HG03103 (cell line): ENCODE data around the gene SLC17A9.
A peak's percentile ranks its signal among the peaks of the same experiment; 100 is the strongest.

Experiments used
- ATAC-seq: cut with Tn5 transposase; IDR thresholded peaks from one replicate; pipeline ENCODE4 v1.9.1; 2021; ENCODE audit warnings: low read depth; ENCODE audit not compliant: unreplicated experiment

Gene SLC17A9

GRCh38 chr20:62997417-62998035 lies 45.0 kb downstream of the SLC17A9 start:
- ATAC-seq: no peak

DNA sequence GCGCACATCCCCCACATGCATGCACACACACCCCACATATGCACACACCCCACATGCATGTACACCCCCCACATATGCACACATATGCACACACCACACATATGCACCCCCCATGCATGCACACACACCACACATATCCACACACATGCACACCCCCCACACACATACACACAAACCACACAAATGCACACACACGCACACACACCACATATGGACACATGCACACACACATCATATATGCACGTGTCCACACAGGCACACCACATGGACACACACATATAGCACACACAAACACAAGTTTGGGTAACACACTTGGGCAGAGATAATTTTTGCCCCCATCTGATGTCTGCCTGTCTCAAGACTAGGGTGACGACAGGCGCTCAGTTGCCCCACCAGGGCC lies 45.9 kb downstream of the SLC17A9 start:
- no peak for ATAC-seq

DNA sequence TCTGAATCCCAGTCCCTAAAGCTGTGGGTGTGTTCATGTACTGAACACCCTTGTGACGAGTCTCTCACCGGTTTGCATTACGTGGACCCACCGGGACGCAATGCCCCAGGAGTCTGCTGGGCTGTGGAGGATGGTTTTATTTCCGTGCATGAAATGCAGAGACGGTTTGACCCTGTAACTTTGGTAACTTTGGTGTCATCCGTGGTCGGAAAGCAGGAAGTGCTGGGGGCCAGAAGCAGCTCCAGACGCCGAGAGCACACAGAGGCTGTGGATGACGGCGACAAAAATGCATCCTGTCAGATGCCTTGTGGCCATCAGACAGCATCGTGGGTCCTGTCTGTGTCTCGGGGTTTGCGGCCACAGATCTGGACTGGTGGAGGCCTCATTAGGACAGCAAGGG lies 47.1 kb downstream of the SLC17A9 start:
- ATAC-seq: no peak

DNA sequence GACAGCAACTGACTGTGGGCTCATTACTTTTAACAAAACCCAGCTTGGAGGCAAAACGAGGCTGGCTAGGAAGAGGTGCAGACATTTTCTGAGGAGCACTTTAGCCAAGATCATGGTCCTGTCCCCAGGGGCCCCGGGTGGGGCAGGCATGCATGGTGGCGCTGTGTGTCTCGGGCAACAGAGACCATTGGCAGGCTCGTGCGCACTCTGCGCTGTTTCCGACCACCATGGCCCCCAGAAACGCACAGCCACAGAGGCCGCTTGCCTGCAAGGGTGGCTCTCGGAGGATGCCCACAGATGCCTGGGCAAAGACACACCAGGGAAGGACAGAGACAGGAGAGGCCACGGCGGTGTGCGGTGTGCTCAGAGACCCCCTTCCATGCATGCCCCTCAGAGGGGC lies 47.5 kb downstream of the SLC17A9 start:
- no peak for ATAC-seq

DNA sequence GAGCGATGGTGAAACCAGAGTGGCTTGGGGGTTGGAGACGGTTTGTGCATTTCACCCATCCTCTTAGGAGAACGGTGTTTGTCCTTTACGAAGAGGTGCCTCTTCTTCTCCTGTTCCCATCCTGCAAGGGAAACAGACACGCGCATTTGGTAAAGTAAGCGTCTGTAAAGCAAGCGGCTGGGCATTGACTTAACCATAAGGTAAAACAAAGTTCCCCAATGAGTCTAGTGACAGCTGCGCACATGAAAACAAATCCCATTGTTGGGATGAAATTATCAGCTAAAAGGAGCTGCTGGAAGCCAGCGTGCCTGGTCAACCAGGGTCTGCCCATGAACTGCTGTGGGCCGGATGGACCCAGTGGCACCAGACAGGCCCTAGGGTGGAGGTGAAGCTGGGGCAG lies 48.4 kb downstream of the SLC17A9 start:
- no peak for ATAC-seq

GRCh38 chr20:63002511-63002910 lies 50.0 kb downstream of the SLC17A9 start:
- ATAC-seq: no peak

GRCh38 chr20:63003546-63003945 lies 51.0 kb downstream of the SLC17A9 start:
- ATAC-seq: no peak

DNA sequence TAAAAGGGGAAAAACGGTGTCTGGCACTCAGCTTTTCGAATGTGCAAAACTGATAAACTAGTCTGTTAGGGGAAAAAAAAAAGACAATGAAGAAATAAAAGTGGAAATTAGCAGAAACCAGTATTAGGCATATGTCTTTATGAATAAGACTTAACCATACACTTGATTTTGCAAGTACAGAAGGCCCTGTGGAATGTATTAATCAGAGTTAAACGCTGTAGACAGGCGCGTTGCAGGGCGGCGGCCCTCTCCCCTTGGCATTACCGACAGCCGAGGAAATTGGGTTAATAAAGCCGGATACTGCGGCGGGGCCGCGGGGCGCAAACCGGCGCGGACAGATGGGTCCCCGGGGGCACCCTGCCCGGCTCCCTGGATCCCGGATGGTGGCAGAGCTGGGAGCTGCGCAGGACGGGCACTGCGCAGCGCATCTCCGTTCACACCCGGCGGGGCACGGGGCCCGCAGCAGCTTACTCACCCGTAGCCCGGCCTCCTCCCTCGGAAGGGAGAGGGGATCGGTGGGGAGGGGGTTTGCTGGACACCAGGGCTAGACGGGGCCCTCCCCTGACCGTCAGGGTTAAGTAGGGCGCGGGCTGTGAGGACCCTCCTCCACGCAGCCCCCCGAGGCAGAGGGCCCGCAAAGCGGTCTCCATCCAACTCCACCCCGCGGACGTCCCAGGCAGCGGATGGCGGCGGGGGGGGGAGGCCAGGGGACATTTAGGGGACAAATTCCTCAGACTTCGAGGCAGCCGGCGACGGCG lies 52.3 kb downstream of the SLC17A9 start:
- ATAC-seq: no peak

DNA sequence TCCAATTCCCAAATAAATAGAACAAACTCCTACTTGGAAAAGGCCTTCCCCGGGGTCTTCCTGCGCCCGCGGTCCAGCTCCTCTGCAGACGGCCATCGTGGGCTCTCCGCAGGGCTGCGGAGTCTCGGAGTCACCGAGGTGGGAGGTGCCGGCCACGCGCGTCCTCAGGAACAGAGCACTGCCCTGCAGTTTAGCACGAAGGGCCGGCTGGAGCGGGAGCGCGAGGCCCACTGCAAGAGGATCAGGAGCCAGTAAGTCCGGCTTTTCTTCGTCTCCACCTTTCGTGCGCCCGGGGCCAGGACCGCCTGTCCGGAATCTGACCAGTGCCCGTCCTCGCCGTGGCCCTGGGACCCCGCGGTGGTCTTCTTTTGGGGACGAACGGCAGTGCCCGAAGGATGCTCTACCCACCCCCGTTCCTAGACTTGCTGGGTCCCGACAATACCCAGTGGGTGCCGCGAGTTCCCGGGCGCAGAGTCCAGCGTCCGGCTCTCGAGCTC lies 52.9 kb downstream of the SLC17A9 start:
- no peak for ATAC-seq

- no peak for ATAC-seq
These were observed 53.5 kb downstream of the SLC17A9 start for GRCh38 chr20:63005862-63006539.

DNA sequence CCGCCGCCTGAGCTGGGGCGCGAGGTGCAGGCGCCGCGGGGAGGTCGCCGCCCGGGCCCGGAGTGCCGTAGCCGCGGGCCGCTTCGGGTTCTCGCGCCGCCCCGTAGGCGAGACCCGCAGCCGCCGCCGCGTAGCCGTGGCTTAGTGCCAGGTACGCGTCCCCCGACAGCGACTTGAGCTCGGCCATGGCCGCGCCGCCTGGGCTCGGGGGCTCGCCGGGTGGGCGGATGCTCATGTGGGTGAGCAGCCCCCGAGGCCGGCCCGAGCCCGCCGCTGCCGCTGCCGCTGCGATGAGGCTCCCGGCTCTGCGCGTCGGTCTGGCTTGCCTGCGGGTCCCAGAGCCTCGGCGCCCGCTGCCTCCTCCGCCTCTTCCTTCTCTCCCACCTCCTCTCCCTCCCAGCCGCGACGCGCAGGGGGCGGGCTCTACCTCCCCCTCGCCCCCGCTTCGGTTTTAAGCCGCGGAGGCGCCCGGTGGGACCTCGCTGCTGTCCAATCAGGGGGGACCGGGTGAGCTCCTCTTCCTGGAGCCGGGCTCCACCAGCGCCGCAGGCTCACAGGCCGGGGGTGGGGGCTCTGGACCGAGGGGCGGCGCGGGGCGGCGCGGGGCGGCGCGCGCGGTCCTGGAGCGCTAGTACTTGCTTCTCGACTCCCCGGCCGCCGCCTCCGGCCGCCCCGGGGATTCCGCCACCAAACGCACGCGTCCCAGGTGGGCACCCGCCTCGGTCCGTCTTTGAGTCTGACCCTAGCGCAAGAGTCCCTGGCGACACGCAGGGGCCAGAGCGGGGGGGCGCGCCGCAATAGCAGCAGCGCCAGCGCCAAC lies 54.2 kb downstream of the SLC17A9 start, which contains the start of gene BHLHE23:
TSS of gene BHLHE23 (minus strand) at position 425 of the 820 bp plus-strand sequence. CDS start at position 235, 190 bp downstream.
- no peak for ATAC-seq

DNA sequence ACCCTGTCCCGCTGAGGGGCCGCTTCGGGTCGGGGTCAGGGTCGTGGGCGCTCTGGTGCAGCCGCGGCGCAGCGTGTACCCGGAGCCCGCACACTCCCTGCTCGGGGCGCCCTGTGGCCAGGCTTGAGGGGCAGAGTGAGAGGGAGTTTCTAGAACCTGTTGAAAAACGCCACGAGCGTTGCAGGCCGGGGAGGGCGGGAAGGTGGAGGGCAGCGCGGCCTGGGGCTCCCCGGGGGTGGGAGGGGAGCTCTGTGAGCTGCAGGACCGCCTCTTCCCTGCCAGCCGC lies 54.8 kb downstream of the SLC17A9 start:
- no peak for ATAC-seq

DNA sequence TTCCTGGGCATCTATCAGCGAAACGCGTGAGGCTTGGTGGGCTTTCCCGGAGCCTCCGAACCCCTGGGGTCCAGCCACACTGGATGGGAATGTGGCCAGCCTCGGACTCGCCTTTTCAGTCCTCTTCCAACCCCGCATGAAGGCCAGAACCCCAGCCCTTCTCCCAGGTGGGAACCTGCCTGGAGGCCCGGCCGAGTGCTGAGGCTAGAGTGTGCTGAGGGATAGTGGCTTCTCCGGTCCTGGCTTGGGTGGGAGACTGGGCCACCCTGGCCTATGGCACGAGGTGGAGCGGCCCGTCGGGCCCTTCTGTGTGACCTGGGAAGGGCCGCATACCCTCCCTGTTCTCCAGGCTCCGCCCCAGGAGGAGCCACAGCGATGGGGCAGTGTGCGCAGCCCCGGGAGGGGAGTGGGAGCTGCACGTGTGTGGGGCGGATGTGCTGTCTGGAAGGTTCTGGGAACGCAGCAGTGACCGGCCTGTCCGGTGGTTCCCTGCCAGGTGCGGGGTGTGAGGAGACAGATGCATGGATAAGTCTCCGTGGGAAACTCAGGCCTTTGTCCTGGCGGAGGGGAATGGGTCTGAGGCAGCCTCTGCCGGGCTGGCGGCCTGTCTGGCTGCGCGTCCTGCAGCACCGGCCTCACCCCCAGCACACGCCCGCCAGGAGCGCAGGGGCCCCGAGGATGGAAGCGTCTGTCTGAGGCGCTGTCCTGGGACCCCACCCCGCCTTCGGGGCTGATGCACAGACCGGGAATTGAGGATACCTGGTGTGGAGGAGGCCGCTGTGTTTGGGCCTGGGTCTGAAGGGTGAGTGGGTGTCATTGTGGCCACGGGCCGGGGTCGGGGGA lies 55.4 kb downstream of the SLC17A9 start:
- ATAC-seq: no peak

DNA sequence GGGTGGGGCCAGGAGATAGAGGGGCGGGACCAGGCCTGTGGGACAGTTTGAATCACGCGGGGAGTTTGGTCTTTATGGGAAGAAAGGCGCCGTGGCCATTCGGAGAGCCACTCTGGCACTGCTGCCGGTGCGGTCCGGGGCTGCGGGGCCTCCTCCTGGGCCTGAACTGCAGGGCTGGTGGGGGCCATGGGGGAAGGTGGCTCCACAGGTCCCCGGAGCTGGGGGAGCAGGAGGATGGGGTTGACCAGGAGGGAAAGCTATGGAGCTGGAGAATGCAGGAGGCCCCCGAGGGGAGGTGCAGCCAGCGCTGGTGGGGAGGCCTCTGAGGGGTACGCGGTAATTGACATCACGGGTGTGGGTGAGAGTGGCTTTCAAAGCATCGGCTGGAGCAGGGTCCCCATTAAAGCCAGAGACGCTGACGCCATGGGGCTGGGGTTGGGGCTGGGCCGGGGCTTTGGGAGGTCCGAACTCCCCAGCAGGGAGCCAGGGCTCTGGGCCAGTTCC lies 56.1 kb downstream of the SLC17A9 start:
- no peak for ATAC-seq

DNA sequence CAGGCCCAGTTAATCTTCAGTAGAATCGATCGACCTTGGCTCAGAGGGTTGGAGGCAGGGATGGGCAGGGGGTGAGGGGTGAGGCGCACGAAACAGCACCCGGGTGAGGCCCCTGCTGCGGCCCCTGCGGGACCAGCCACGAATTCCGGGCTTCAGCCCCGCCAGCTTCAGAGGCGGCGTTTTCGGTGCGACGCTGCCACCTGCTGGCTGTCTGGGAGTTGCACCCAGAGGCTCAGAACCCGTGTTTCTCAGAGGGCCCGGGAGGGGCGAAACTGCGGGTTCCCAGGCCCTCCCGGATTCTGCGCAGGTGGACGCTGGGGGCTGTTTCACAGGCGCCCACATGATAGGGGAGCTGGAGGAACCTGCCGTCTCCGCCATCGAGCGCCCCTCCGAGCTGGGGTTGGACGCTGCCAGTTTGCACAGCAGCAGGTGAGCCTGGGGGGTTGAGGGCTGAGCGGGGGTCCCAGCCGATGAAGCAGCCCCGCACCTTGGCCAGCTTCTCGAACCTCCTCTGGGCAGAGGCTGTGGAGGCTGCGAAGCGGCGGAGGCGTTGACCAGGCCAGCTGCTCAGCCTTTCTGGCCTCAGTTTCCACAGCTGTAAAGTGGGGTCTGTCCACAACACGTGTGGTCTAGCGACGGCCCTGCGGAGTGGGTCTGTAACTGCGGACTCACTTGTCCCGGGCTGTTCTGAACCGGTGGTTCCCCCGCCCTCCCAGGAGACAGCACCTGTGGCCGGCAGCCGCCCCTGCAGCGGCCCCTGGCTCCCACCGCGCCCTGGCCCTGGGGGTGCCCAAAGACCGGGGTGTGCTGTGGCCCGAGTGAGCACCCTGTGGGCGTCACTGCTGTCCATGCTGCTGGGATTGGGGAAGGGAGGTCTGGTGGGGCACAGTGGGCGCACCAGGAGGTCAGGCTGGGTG lies 56.8 kb downstream of the SLC17A9 start:
- no peak for ATAC-seq

DNA sequence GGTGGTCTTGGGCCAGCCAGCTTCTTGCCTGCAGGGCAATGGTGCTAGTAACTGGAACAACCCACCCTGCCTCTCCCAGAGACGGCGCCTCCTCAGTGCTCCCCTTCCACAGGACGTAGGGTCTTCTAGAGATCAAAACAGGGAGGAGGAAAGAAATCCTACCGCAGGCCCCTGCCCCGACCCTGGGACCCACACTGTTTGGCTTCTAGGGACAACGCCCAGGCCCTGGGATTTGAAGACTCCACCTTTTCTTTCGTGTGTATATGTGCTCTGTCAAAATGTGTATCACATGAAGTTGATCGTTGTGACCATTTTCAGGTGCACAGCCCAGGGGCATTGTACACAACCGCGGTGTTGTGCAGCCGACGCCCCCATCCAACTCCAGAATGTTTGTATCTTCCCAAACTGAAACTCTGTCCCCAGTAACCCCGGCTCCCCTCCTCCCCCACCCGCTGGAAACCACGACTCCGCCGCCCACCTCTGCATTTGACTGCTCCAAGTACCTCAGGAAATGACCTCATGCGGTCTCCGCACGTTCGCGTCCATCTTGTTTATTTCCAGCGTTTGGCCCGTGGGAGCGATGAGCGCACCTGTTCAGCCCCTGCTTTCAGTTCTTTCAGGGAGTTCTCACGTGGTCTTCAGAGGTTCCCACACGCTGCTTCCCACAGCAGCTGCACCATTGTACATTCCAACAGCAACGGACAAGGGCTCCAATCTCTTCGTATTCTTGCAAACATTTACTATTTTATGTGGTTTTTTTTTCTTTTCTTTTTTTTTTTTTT lies 57.7 kb downstream of the SLC17A9 start:
- ATAC-seq: peak; percentile 48

DNA sequence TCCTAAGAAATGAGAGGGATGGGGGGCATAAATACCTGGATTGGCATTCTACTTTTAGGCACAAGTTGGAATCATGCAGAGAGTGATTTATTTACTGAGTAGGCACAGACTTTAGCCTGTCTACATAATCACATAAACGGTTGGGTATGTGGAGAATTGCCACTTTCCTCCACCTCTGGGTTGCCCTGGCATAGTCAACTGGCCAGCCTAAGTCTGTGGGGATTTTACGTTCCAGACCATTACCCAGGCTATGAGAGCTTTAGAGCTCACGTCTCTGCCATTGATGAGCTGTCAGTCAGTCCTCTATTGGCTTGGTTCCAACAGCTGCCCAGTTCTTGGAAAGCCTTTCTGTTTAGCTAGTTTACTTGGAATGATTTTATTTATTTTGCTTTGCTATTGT lies 59.3 kb downstream of the SLC17A9 start:
- ATAC-seq: no peak

- no peak for ATAC-seq
These were observed 60.7 kb downstream of the SLC17A9 start for GRCh38 chr20:63013207-63013606.
